Cardiac septum (tissue), 1 donor: ENCODE results near the gene POU6F2. TPM values are rescaled to one million over a fixed set of nuclear protein-coding genes. Genes with fewer than 3 reads are reported as not detected.

Experiments
- DNase-seq: peaks from one replicate; pipeline ENCODE4 v3.0.0-alpha.2; 2020; ENCODE audit warnings: low spot score
- intact Hi-C: fragments of 100-400 bp; cut with DNase I; formaldehyde crosslinking; loops from one replicate; pipeline ENCODE4 v1.14.0; 2022
- total RNA-seq: library from RNA; stranded (reverse); fragmentation: NEBNext Ultra II Directional; extraction: Animal tissue kit (Norgen Biotek cat#: 25700); gene quantifications from one replicate; pipeline ENCODE4 v1.2.1, GENCODE V29; 2021
- donor health status: DM: no; HTN: no; CAD: no.

Gene POU6F2
- total RNA-seq, 1 donor from 2014 or later: 0.19 TPM

- DNase-seq: no peak
- intact Hi-C loops: no loop called here
Measured at GRCh38 chr7:39407723-39408122, 430.0 kb downstream of the POU6F2 start.

DNA sequence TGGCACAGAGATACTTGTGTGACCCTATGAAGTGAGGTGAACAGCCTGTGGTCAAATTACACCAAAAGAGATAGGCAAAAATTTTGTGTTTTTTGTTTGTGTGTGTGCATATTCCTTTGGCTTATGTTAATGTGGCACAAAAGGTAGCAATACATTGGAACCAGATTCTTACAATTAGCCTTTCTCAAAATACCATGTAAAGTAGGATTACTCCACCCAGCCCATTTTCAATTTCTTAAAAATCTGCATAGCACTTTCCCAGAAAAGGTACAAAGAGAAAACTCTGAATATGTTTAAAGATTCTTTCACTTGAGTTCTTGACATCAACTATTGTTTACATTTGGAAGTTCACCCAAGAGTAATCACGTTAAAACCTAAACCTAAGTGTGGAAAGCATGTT, 431.2 kb downstream of the POU6F2 start:
- DNase-seq: no peak
- intact Hi-C loops: no loop called here

- no peak for DNase-seq
- intact Hi-C loops: no loop called here
Measured at GRCh38 chr7:39410582-39410981, 432.9 kb downstream of the POU6F2 start.

- intact Hi-C loops: no loop called here
- DNase-seq: no peak
Measured at GRCh38 chr7:39413636-39414223, 436.0 kb downstream of the POU6F2 start.

DNA sequence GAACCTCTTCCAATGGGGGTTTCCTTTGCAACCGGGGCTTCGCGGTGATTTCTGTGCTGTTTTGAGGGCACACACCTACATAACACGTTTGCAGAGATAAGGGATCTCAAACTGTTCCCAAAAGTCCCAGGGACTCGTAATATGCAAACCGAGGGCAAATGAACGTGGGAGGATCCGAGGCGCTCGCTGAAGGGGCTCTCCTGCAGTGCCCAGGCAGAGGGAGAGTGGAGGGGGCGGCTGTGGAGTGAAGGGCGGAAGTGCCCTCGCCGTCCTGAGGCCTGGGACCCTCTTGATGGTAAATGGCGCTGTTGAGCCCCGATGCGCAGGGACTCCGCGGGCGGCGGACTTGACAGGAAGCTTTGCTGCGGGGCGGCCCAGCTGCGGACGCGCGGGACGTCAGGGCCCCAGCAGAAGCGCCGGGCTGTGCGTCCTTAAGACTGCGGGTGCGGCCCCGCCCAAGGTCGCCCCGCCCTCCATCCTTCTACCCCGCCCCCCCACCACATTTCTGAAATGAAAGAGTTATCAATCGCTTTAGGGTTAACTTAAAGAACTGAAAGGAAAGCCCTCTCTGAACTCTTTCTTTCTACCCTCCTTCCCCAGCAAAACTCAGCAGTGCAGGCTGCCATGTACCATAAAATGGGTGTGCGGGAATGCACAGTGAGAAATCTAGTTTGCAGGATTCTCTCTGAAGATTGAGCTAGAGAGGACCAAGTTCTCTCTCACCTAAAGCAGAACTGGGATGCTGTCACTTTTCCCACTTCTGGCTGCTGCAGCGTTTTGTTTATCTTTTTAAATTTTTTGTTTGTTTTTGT, 436.7 kb downstream of the POU6F2 start:
- DNase-seq: no peak
- intact Hi-C loops: no loop called here

GRCh38 chr7:39415091-39415787, 437.5 kb downstream of the POU6F2 start:
- intact Hi-C loops: no loop called here
- no peak for DNase-seq

GRCh38 chr7:39416866-39417265, 439.2 kb downstream of the POU6F2 start:
- DNase-seq: no peak
- intact Hi-C loops: no loop called here

GRCh38 chr7:39417642-39418041, 439.9 kb downstream of the POU6F2 start:
- no peak for DNase-seq
- intact Hi-C loops: no loop called here

DNA sequence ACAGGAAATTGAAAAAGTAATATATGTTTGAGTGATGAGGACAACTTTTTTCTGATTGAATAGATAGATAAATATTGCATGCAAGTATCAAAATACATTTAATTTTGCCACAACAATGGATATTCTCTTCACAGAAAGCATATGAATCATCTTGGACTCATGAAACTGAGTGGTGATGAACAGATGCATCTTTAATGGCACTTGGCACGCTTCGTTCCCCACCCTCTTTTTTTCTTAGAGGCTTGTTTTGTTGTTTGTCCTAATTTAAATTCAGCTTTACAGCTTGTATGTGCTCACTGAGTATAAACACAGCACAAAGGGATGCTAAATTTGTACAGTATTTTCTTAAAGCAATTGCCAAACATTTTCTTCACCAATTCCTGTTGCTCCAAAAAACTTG, 443.5 kb downstream of the POU6F2 start:
- no peak for DNase-seq
- intact Hi-C loops: no loop called here

GRCh38 chr7:39421661-39422060, 444.0 kb downstream of the POU6F2 start:
- DNase-seq: no peak
- intact Hi-C loops: no loop called here

GRCh38 chr7:39428221-39428620, 450.5 kb downstream of the POU6F2 start:
- intact Hi-C loops: no loop called here
- no peak for DNase-seq

DNA sequence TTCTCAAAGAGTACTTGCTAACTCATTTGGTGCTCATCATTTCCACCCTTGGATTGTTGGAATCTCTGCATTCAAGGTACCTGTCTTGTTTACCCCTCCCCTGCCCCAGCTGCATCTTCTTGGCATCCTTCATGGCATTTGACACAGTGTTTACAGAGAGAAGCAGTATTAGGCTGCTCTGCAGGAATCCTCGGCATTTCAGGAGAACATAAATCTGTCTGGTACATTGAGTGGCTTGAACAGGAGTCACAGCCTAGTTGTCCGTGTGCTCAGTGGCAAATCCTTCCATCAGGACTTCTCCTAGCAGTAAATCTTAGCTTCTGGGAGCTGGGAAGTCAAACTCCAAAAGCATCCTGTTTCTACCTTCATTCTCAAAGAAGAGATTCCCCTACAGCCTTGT, 451.7 kb downstream of the POU6F2 start:
- no peak for DNase-seq
- intact Hi-C loops: no loop called here

DNA sequence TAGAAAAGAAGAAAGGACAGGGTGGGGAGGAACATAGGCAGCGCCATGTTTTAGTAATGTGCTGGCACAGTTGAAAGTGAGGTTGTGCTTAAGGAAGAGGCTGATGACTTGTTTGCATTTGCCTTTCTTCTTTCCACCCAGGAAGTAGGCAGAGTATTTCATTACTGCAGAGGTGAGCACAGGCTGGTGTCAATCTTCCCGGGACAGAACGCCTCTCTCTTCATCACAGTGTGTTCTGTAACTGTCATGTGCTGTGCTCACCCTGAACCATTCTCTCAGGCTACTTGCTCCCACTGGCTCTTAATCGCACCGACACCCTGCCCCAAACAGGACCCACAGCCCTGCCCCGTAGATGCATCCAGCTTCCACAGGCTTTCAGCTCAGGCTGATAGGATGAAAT, 452.7 kb downstream of the POU6F2 start:
- no peak for DNase-seq
- intact Hi-C loops: no loop called here

GRCh38 chr7:39430909-39431641, 453.4 kb downstream of the POU6F2 start:
- intact Hi-C loops: no loop called here
- DNase-seq: no peak

DNA sequence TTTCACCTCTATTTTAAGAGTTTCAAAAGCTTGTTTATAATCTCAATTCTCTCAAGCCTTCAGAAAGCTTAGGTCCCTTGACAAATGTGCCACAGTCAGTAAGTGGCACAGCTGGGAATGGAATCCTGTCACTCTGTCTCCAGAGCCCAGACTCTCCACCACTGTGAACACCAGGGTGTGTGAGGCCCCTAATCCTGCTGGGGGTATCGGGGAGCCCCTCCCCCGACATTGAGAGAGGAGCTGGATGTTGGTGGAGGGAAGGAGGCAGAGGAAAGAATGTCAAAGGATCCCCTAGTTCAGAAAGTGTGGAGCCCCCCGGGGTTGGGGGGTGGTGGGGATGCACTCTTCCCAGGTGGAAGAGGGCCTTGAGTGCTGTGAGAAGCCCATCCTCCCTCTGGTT, 454.7 kb downstream of the POU6F2 start:
- DNase-seq: no peak
- intact Hi-C loops: no loop called here

GRCh38 chr7:39432807-39433416, 455.2 kb downstream of the POU6F2 start:
- intact Hi-C loops: no loop called here
- DNase-seq: no peak

- intact Hi-C loops: no loop called here
- no peak for DNase-seq
Measured at GRCh38 chr7:39433550-39433949, 455.8 kb downstream of the POU6F2 start.

DNA sequence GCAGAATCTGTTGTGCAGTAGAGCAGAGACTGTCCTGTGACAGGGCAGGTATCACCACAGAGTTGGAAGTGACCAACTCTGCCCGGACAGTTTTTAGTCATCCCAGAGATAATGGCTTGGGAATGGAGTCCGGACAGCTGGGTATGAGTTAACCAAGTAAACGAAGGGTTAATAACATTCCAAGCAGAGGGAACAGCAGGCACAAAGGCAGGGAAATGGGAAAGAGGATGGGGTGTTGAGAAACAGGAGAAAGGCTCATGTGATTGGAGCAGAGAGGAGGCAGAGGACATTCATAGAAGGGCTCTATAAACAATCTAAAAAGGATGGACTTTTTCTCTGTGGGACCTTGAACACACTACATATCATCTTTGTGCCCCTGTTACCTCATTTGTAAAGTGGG, 456.3 kb downstream of the POU6F2 start:
- intact Hi-C loops: no loop called here
- DNase-seq: no peak

DNA sequence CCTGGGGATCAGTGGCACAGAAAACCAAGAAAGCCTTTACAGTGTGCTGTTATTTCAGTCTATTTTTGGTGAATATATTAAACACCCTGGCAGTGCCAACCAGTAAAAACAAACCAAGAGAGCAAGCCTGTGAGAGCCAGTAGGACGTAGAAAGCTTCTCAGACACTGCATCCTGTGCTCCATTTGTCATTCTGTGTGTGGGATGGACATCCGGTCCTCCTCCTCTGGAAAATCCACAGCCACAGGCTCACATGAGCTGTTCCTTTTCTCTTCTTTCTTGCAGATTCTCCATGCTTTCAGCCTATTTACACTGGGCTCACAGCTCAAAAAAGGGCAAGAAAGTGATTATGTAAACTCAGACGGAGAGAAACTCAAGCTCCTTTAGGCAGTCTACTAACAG, 468.8 kb downstream of the POU6F2 start:
- no peak for DNase-seq

DNA sequence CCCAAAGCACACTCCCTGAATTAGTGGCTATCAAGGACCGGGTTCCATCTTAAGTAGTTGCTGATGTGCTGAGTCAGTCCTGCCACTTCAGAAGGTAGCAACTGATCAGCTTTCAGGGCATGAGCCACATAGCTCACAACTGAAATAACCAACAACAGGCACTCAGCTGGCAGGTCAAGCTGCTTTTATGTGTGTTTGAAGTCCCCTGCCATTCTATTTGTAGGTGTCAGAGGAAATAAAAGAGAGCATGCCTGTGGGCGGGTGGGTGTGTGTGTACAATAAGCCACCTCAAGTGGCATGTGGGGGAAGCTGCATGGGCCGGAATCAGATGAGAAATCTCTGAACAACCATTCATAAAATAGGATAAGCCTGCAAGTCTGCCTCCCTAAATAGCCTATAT, 474.2 kb downstream of the POU6F2 start:
- no peak for DNase-seq
- intact Hi-C loops: no loop called here

More for the DNA sequence above, 468.8 kb downstream of the POU6F2 start:
- intact Hi-C loops: no loop called here
